ENCODE results near the gene GLIS1. TPM values are rescaled to one million over a fixed set of nuclear protein-coding genes. Genes with fewer than 3 reads are reported as not detected.
A peak's percentile ranks its signal among the peaks of the same experiment; 100 is the strongest.

Gene GLIS1
- total RNA-seq, 1 donor from 2014 or later, result 17.4 TPM

DNA sequence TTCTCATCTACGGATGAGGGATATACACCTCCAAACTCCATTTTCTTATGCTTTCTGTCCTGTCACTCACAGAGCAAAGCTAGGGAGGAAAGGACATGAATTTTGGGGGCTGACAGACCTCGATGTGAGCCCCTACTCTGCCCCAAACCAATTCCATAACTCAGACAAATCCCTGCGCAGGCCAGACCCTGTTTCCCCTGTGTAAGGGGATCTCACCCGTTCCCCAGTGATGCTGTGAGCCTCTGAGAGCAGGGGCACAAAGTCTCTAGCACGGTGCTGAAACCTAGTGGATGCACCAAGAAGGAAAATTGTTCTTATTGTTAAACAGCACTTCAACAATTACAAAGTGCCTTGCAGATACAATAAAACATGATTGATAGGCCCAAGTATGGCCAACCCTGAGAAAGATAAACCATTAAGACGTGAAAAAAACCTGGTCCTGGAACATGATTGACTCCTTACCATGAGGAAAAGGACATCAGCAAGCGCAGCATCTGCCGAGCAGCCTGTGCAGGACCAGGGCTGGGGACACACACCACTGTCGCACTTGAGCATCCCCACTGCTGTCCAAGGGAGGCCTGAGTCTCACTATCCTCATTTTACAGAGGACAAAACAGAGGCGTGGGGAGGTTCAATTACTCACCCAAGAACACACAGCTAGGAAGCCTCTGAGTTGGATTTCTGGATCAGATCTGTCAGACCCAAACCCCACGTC, 137.8 kb downstream of the GLIS1 start:
- Mint-ChIP-seq H3K36me3 (ENCODE audit: low read depth) (peaks cover 1% of the 10 kb centered on the region), H3K4me1 (ENCODE audit: low read depth) (no peaks in the 10 kb centered on the region), H3K27ac (ENCODE audit: unreplicated experiment) (no peak overlapping the region), H3K9me3 (ENCODE audit: low read depth) (no peaks in the 10 kb centered on the region), H3K4me3 (ENCODE audit: unreplicated experiment) (no peak overlapping the region), H3K27me3 (ENCODE audit: low read depth) (no peaks in the 10 kb centered on the region)
- DNase-seq (ENCODE audit: low spot score), result peak; percentile 47
- TF ChIP-seq, protein P1, sequence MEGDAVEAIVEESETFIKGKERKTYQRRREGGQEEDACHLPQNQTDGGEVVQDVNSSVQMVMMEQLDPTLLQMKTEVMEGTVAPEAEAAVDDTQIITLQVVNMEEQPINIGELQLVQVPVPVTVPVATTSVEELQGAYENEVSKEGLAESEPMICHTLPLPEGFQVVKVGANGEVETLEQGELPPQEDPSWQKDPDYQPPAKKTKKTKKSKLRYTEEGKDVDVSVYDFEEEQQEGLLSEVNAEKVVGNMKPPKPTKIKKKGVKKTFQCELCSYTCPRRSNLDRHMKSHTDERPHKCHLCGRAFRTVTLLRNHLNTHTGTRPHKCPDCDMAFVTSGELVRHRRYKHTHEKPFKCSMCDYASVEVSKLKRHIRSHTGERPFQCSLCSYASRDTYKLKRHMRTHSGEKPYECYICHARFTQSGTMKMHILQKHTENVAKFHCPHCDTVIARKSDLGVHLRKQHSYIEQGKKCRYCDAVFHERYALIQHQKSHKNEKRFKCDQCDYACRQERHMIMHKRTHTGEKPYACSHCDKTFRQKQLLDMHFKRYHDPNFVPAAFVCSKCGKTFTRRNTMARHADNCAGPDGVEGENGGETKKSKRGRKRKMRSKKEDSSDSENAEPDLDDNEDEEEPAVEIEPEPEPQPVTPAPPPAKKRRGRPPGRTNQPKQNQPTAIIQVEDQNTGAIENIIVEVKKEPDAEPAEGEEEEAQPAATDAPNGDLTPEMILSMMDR (IDR thresholded peaks at IDR 0.05), result no peak

DNA sequence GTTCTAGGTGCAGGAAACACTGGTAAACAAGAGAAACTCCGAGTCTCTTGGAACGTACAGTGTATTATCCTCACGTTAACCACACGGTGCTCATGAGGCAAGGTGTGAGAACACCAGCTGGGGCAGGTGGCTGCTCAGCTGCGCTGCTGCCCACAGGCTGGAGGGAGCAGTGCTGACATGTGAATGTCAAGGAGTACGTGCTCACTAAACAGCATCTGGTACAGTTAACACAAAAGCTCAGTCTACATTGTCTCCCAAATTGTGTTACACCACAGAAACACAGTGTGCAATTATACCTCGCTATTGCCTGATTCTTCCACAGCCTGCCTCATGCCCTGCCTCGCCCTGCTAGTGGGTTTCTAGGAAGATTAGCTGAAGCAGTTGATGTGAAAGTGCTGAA, 138.4 kb downstream of the GLIS1 start:
- peak; percentile 26 for DNase-seq (ENCODE audit: low spot score)
- Mint-ChIP-seq H3K4me3 (ENCODE audit: unreplicated experiment) (no peak overlapping the region), H3K27ac (ENCODE audit: unreplicated experiment) (no peak overlapping the region), H3K4me1 (ENCODE audit: low read depth) (no peaks in the 10 kb centered on the region), H3K9me3 (ENCODE audit: low read depth) (no peaks in the 10 kb centered on the region), H3K27me3 (ENCODE audit: low read depth) (no peaks in the 10 kb centered on the region), H3K36me3 (ENCODE audit: low read depth) (peaks cover 3% of the 10 kb centered on the region)
- TF ChIP-seq, protein P1 (IDR thresholded peaks at IDR 0.05), result no peak

DNA sequence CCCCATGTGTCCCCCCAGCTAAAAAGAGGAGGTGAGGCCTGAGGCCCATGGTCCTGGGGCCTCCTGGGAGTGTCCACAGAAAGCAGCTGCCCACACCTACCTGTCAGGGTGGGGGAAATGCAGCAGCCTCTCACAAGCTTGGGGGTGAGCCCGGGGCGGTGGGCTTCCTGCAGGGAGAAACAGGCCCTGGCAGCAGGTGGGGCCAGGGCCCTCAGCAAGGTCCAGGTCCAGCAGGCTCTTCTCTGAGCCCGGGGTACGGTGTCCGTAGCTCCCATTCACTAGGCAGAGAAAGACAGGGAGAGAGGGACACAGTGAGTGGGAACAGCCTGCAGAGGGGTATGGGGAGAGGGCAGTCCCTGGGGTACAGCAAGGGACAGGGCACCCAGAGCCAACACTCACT, 139.0 kb downstream of the GLIS1 start:
- Mint-ChIP-seq H3K4me3 (ENCODE audit: unreplicated experiment) (no peak overlapping the region), H3K9me3 (ENCODE audit: low read depth) (no peaks in the 10 kb centered on the region), H3K4me1 (ENCODE audit: low read depth) (no peaks in the 10 kb centered on the region), H3K27me3 (ENCODE audit: low read depth) (no peaks in the 10 kb centered on the region), H3K27ac (ENCODE audit: unreplicated experiment) (no peak overlapping the region), H3K36me3 (ENCODE audit: low read depth) (peaks cover 4% of the 10 kb centered on the region)
- DNase-seq (ENCODE audit: low spot score), result peak; percentile 64
- TF ChIP-seq, protein P1 (IDR thresholded peaks at IDR 0.05), result no peak

DNA sequence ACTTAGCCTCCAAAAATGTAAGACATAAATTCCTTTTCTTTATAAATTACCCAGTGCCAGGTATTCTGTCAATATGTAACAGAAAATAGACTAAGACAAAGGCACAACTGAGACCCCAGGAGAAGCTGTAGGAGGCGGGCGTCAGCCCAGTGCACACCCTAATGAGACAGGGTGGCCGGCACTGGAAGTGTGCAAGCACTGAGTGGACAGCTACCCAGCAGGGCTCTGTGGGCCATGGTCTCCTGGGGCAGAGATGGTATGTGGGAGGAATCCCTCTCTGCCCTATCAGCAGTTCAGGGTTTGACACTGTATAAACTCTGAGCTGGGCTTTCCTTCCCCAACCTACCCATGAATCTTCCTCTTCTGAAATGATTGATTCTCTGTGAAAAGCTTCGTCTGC, 139.5 kb downstream of the GLIS1 start:
- Mint-ChIP-seq H3K4me3 (ENCODE audit: unreplicated experiment) (no peak overlapping the region), H3K27me3 (ENCODE audit: low read depth) (no peaks in the 10 kb centered on the region), H3K4me1 (ENCODE audit: low read depth) (no peaks in the 10 kb centered on the region), H3K27ac (ENCODE audit: unreplicated experiment) (no peak overlapping the region), H3K36me3 (ENCODE audit: low read depth) (peaks cover 6% of the 10 kb centered on the region), H3K9me3 (ENCODE audit: low read depth) (no peaks in the 10 kb centered on the region)
- peak; percentile 67 for DNase-seq (ENCODE audit: low spot score)
- TF ChIP-seq, protein P1 (IDR thresholded peaks at IDR 0.05), result no peak

DNA sequence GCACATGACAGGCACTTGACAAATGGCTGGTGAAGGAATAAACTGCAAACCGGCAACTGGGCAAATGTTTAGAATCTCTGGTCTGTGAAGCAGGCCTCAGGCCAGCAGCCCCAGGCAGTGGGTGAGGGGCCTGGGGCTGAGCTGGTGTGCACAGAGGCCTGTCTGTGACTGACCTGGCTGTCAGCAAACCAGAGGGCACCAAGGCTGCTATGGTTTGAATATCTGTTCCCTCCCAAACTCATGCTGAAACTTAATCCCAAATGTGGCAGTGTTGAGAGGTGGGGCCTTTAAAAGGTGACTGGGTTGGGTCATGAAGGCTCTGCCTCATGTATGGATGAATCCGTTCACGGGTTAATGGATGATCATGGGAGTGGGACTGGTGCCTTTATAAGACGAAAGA, 140.0 kb downstream of the GLIS1 start:
- H3K27ac Mint-ChIP-seq (ENCODE audit: unreplicated experiment), result no peak overlapping the region
- H3K9me3 Mint-ChIP-seq (ENCODE audit: low read depth), result no peaks in the 10 kb centered on the region
- H3K27me3 Mint-ChIP-seq (ENCODE audit: low read depth), result no peaks in the 10 kb centered on the region
- H3K4me1 Mint-ChIP-seq (ENCODE audit: low read depth), result no peaks in the 10 kb centered on the region
- H3K4me3 Mint-ChIP-seq (ENCODE audit: unreplicated experiment), result no peak overlapping the region
- H3K36me3 Mint-ChIP-seq (ENCODE audit: low read depth), result peaks cover 6% of the 10 kb centered on the region
- TF ChIP-seq, protein P1 (IDR thresholded peaks at IDR 0.05), result no peak
- DNase-seq (ENCODE audit: low spot score), result peak; percentile 28
